Fibroblast of lung (primary cell): ENCODE measurements around the gene MEF2A.

Experiments
- CTCF ChIP-seq, 2 donors: IDR thresholded peaks in 1 of 2; conservative IDR thresholded peaks in 1 of 2; 1 replicate in 1 of 2; 2 replicates in 1 of 2; pipeline ENCODE4 v1.5.1; 2011 to 2012; ENCODE audit warnings: low read length in 2 of 2, control low read depth in 1 of 2, inconsistent platforms in 1 of 2, low read depth in 1 of 2, mild to moderate bottlenecking in 1 of 2
- EZH2 ChIP-seq: IDR thresholded peaks from 2 replicates; pipeline ENCODE4 v1.5.1; 2012; ENCODE audit warnings: low read length, control low read depth, mild to moderate bottlenecking; ENCODE audit errors: missing control alignments

DNA sequence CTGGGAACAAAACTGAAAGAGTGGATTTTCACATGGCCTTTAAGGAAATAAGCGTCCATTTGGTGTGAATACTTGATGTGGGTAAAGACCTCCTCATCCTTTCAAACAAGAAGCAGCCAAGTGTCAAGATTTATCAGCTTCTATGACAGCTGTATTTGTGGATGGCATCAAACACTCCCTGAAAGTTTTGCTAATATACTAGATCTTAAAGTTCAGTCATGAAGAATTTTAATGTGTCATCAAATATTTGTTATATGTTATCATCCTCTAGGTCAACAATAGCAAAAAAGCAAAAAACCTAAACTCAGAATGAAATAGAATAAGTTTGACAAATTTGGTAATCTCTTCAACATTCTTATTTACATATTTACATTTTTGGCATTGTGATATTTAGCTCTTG, 196.5 kb downstream of the MEF2A start:
- TF ChIP-seq CTCF (conservative IDR thresholded peaks at IDR 0.05 in 1 of 2, IDR thresholded peaks at IDR 0.05 in 1 of 2; ENCODE audit: low read depth in 1 of 2, low read length in 2 of 2) (no peak), EZH2 (no peak)
